OCI-LY3 (cell line): ENCODE results near the gene RAB7A.
A peak's percentile ranks its signal among the peaks of the same experiment; 100 is the strongest.

Experiments used
- H2AFZ ChIP-seq: fragments of 200-600, 300-600 bp; shearing (Covaris generic); 2 replicates; pipeline ENCODE4 v1.6.0; 2014; ENCODE audit warnings: antibody characterized with exemption, low read depth, low read length
- H3K27ac ChIP-seq: fragments of 200-600, 300-600 bp; sonication (generic); 2 replicates; pipeline ENCODE4 v1.5.1; 2014; ENCODE audit warnings: mild to moderate bottlenecking, low read length, moderate library complexity, mixed read lengths
- H3K27me3 ChIP-seq: fragments of 200-600, 300-600 bp; sonication (generic); 2 replicates; pipeline ENCODE4 v1.6.1; 2014; ENCODE audit warnings: low read depth, low read length, mixed read lengths
- H3K36me3 ChIP-seq: fragments of 200-600, 300-600 bp; sonication (generic); replicated peaks from 2 replicates; pipeline ENCODE3; 2014; ENCODE audit warnings: low read depth, low read length, mixed read lengths
- H3K4me1 ChIP-seq: fragments of 300-600, 200-600 bp; sonication (generic); 2 replicates; pipeline ENCODE4 v1.6.1; 2014; ENCODE audit warnings: low read length, mixed read lengths
- H3K4me2 ChIP-seq: fragments of 200-600, 300-600 bp; sonication (generic); 2 replicates; pipeline ENCODE4 v1.6.1; 2014; ENCODE audit warnings: low read length, mixed read lengths
- H3K4me3 ChIP-seq: fragments of 300-600, 200-600 bp; sonication (generic); 2 replicates; pipeline ENCODE4 v1.5.1; 2014; ENCODE audit warnings: antibody characterized with exemption, mild to moderate bottlenecking, low read length, moderate library complexity
- H3K79me2 ChIP-seq: fragments of 300-600, 200-600 bp; shearing (Covaris generic); 2 replicates; pipeline ENCODE4 v1.6.1; 2014; ENCODE audit warnings: mild to moderate bottlenecking, low read length, mixed read lengths
- H3K9ac ChIP-seq: fragments of 300-600, 200-600 bp; shearing (Covaris generic); 2 replicates; pipeline ENCODE4 v1.6.0; 2014; ENCODE audit warnings: mild to moderate bottlenecking, low read length, moderate library complexity
- H3K9me3 ChIP-seq: fragments of 200-600, 300-600 bp; shearing (Covaris generic); 2 replicates; pipeline ENCODE4 v1.6.1; 2014; ENCODE audit warnings: low read length, mixed read lengths; ENCODE audit not compliant: insufficient read depth
- H4K20me1 ChIP-seq: fragments of 200-600, 300-600 bp; sonication (generic); 2 replicates; pipeline ENCODE4 v1.6.1; 2016; ENCODE audit warnings: low read length, mixed read lengths; ENCODE audit not compliant: insufficient read depth
- EZH2phosphoT487 ChIP-seq: fragments of 200-600 bp; shearing (Covaris generic); IDR thresholded peaks from 2 replicates; pipeline ENCODE4 v1.6.1; 2018; ENCODE audit warnings: antibody characterized with exemption, mixed run types, low read depth
- TF ChIP-seq, protein P1 (sequence below): fragments of 200-600, 300-600 bp; sonication (generic); IDR thresholded peaks from 2 replicates; pipeline ENCODE4 v1.5.1; 2014; ENCODE audit warnings: antibody characterized with exemption, low read length, low read depth

The RAB7A gene

GRCh38 chr3:128787256-128788253, 61.6 kb downstream of the RAB7A start:
- H3K4me3 ChIP-seq: no peak overlapping the region
- no peak overlapping the region for H3K9ac ChIP-seq
- peaks cover 91% of the 10 kb centered on the region for H4K20me1 ChIP-seq
- H3K36me3 ChIP-seq: peaks cover 3% of the 10 kb centered on the region
- H2AFZ ChIP-seq: no peak overlapping the region
- H3K4me1 ChIP-seq: peaks cover 29% of the 10 kb centered on the region
- peaks cover 98% of the 10 kb centered on the region for H3K79me2 ChIP-seq
- no peak overlapping the region for H3K27ac ChIP-seq
- H3K27me3 ChIP-seq: no peaks in the 10 kb centered on the region
- TF ChIP-seq EZH2phosphoT487: no peak
- TF ChIP-seq, protein P1, sequence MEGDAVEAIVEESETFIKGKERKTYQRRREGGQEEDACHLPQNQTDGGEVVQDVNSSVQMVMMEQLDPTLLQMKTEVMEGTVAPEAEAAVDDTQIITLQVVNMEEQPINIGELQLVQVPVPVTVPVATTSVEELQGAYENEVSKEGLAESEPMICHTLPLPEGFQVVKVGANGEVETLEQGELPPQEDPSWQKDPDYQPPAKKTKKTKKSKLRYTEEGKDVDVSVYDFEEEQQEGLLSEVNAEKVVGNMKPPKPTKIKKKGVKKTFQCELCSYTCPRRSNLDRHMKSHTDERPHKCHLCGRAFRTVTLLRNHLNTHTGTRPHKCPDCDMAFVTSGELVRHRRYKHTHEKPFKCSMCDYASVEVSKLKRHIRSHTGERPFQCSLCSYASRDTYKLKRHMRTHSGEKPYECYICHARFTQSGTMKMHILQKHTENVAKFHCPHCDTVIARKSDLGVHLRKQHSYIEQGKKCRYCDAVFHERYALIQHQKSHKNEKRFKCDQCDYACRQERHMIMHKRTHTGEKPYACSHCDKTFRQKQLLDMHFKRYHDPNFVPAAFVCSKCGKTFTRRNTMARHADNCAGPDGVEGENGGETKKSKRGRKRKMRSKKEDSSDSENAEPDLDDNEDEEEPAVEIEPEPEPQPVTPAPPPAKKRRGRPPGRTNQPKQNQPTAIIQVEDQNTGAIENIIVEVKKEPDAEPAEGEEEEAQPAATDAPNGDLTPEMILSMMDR: peak; percentile 17; the same call in 1 of the 2 replicates
- peak overlapping the region; percentile 29 for H3K4me2 ChIP-seq
- no peaks in the 10 kb centered on the region for H3K9me3 ChIP-seq

- TF ChIP-seq, protein P1: no peak
- H3K4me1 ChIP-seq: peaks cover 32% of the 10 kb centered on the region
- H2AFZ ChIP-seq: no peak overlapping the region
- no peak overlapping the region for H3K27ac ChIP-seq
- H3K4me3 ChIP-seq: no peak overlapping the region
- peaks cover 93% of the 10 kb centered on the region for H3K79me2 ChIP-seq
- H3K4me2 ChIP-seq: peak overlapping the region; percentile 26
- H3K36me3 ChIP-seq: peaks cover 3% of the 10 kb centered on the region
- H3K9ac ChIP-seq: no peak overlapping the region
- no peaks in the 10 kb centered on the region for H3K9me3 ChIP-seq
- peaks cover 85% of the 10 kb centered on the region for H4K20me1 ChIP-seq
- H3K27me3 ChIP-seq: no peaks in the 10 kb centered on the region
Measured at GRCh38 chr3:128788268-128788869, 62.4 kb downstream of the RAB7A start.

- peaks cover 64% of the 10 kb centered on the region for H3K79me2 ChIP-seq
- peaks cover 35% of the 10 kb centered on the region for H3K36me3 ChIP-seq
- H3K9me3 ChIP-seq: no peaks in the 10 kb centered on the region
- H3K4me3 ChIP-seq: no peak overlapping the region
- no peaks in the 10 kb centered on the region for H3K27me3 ChIP-seq
- peaks cover 46% of the 10 kb centered on the region for H4K20me1 ChIP-seq
- H3K27ac ChIP-seq: no peak overlapping the region
- H3K4me1 ChIP-seq: peaks cover 13% of the 10 kb centered on the region
- no peak overlapping the region for H3K9ac ChIP-seq
- H2AFZ ChIP-seq: no peak overlapping the region
- TF ChIP-seq, protein P1: no peak
- TF ChIP-seq EZH2phosphoT487: no peak
- H3K4me2 ChIP-seq: no peak overlapping the region
Measured at GRCh38 chr3:128794067-128794768, 68.2 kb downstream of the RAB7A start.
